ENCODE results near the gene STK38L.

GRCh38 chr12:27324530-27324929 is 80.4 kb downstream of the STK38L start:
- TF ChIP-seq CTCF (IDR thresholded peaks at IDR 0.05) (no peak), POLR2A (IDR thresholded peaks at IDR 0.05) (no peak)

Measured in adrenal gland (tissue), 5 donors.